HG02571 (cell line): ENCODE results near the gene OSBPL6.
A peak's percentile ranks its signal among the peaks of the same experiment; 100 is the strongest.

Experiments
- ATAC-seq: cut with Tn5 transposase; IDR thresholded peaks from one replicate; pipeline ENCODE4 v1.9.1; 2021; ENCODE audit warnings: mild to moderate bottlenecking, moderate library complexity; ENCODE audit not compliant: unreplicated experiment

The OSBPL6 gene

DNA sequence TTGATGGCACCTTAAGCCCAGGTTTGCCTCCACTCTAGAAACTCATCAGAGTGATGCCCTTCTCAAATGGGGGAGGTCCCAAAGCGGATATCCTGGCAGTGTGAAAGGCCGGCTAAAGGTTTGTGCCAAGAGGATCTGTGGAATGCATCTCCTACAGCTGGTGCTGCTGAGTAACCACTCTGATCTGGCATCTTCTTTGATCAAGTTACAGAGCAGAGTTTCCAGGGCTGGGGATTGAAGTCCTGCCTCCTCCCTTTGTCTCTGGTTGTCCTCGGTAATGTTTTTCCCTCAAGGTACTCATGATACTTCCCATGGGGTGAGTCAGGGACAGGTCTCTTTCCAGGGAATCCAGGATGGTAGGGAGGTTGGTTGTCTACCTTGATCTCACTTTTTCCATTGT lies 232.1 kb downstream of the OSBPL6 start:
- ATAC-seq, result no peak

DNA sequence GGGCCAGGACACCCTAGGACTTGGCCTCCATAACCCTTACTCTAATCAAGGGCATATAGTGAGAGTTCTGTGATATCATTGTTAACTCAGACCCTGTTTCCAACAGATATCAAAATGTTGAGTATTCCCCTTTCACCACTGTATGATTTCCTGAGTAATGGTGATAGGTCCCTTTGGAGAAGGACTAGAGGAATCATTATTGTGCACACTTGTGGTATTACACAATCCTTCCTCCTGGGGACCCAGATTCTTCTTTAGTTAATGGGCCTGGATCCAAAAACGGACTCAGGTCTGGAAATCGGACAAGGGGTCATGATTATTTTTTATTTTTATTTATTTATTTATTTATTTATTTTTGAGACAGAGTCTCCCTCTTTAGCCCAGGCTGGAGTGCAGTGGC lies 233.1 kb downstream of the OSBPL6 start:
- ATAC-seq, result no peak

DNA sequence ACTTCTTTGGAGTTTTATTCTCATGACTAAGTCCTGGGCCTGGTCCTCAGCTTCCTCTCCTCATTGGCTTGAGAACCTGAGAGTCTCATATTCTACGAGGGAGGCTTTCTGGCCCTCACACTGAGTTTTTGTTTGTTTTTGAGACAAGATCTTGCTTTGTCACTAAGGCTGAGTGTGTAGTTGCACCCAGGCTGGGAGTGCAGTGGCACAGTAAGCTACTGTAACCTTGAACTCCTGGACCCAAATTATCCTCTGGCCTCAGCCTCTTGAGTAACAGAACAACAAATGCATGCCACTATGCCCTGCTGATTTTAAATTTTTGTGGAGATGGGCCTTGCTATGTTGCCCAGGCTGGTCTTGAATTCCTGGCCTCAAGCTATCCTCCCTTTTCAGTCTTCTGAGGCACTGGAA lies 234.1 kb downstream of the OSBPL6 start:
- no peak for ATAC-seq

- ATAC-seq, result no peak
These were observed 235.0 kb downstream of the OSBPL6 start for GRCh38 chr2:178429336-178429735.

DNA sequence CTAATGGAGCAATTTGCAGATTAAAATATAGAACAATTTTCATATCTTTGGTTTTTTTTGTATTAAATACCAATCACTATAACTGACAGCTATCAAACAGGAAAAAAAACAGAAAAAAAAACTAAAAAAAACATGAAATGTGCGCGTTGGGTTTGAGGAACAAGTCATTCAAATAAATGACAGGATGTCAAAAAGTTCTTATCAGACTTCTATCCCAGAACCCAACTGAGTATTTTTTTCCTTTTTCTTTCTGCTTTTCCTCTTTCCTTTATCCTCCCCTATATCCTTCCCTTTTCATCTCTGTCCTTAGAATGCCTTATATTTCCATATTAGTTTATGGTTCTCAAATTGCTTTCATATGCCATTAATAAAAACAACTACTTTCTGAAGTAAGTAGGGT lies 242.3 kb downstream of the OSBPL6 start:
- ATAC-seq, result no peak

DNA sequence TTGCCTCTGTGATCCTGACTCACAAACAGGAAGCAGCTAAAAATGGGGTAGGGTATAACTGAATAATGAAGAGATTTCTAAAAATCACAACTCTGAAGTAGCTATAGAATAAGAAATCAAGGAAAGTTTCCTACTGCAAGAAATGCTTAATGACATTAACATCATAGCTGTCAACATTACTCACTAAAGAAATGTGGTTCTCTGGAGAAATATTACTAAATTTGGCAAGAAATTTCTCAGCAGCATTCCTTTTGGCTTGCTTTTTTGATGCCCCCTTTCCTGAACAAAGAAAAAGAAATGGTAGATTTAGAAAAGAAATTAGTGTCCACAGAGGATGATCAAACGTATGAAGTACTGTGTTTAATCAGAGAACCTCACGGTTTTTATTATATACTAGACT lies 247.1 kb downstream of the OSBPL6 start:
- ATAC-seq, result no peak

GRCh38 chr2:178448968-178449661 lies 254.8 kb downstream of the OSBPL6 start:
- ATAC-seq, result no peak

DNA sequence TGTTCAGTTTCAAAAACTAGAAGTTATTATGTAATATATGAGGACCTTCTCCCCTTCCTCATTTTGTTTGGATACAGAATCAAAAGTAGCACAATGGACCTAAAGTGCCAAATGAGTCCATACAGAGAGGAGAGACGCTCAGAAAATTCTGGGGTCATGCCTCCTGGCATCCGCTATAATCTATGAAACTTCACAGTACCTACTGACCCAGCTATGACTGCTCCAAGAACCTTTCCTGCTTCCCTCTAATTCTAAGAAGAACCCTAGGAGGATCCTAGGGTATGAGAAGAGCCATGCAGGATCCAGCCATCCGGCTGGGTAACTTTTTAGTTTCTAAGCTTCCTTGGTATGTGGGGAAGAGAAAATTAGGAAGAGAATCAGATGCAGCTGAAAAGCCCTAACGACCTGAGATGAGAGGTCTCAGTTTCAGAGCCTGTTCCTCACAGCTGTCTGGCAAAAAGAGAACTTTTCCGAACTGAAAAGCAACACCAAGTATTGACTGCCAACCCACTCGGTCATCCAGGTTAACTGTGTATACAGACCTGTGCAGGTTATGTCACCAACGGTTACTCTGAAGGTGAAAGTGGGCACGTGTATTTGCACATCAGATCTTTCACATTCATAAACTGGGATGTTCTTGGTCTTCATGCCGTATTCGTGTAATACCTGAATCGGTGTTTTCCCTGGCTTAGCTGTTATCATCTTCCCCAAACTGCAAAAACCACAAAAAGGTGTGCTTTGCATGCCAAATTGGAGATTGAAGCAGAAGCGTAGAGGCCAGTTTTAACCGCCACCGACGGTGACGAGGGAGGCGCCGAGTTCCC lies 255.6 kb downstream of the OSBPL6 start:
- ATAC-seq, result peak; percentile 13

DNA sequence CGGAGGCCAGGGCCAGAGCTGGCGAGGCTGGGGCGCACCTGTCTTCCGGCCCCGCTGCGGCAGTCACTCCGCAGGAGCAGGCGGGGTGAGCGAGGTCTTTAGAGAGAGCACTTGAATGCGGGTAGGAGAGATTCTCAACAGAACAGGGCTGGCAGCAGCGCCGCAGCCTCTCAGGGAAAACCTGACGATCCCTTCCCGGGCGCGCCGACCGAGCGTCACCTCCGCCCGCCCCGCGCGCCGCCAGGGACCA lies 256.1 kb downstream of the OSBPL6 start:
- peak; percentile 45 for ATAC-seq

DNA sequence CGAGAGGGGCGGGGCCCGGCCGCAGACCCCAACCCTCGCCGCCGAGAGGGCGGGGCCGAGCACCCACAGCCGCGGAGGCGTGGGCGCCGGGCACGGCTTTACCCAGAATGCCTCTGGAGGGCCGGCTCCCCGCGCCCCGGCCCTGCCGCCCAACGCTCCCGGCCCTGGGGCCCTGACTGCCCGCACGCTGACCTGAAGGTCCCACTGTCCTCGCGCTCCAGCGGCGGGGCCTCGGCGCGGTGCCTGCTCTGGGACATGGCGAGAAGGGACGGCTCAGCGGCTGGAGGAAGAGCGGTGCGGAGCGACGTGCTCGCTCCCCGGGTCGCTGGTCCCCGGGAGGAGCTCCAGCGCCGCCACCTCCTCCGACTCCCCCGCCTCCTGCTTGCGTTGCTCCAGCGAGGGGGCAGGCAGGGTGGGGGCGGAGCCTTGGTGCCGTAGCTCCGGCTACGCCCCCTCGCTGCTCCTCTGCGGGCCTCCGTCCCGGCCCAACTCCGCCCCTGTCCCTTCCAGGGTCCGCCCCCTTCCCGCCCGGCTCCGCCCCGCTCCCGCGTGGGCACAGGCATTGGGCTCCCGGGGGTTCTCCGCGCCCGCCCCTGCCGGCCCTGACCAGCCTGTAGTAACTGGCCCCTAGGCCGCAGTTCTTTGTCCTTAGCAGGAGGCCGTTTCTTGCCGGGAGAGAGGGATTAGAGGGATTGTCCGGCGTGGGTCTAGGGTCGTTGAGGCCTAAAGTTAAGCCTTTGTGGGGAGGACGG lies 256.6 kb downstream of the OSBPL6 start, which contains the start of the genes PJVK and PRKRA:
Gene PJVK, plus strand, starts transcription at position 605 of the 752 bp plus-strand sequence. CDS start 2,032 bp downstream, outside the sequence.
Gene PRKRA, minus strand, starts transcription at position 402 of the 752 bp plus-strand sequence. Its CDS starts 145 bp downstream, at position 257.
- ATAC-seq, result peak; percentile 76

DNA sequence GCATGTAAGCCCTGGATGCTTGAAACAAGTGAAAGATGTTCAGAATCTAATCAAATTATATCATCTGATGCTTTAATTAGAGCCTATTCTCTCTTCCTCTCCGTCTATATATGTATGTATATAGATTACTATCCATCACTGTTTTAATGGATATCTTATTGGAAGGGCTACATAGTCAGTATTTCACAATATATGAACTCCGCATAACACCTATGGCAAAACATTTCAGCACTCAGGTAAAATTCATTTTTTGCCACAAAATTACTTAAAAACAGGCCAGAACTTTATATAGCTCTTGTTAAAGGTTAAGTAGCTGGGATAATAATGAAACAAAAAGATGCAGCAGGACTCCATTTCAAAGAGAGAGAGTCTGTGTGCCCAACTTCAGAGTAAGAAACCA lies 258.0 kb downstream of the OSBPL6 start:
- ATAC-seq, result no peak
